HEK293 (cell line): Measurements from ENCODE around the gene MEF2C.

Experiments used
- CTCF ChIA-PET: fragments of 350-600 bp; formaldehyde crosslinking; extraction: SDS; loops from one replicate; lab custom pipeline; 2021; ENCODE audit warnings: antibody characterized with exemption; lab: Yijun Ruan, JAX
- POLR2A ChIA-PET: fragments of 300-600 bp; formaldehyde crosslinking; extraction: SDS; loops from one replicate; lab custom pipeline; 2020; ENCODE audit warnings: antibody characterized with exemption, inconsistent platforms; lab: Yijun Ruan, JAX
- H3K27ac ChIP-seq: fragments of 200-500 bp; sonication (Bioruptor generic); 2 replicates; pipeline ENCODE4 v1.5.1; 2014; ENCODE audit warnings: low read depth, low read length, control low read depth, inconsistent platforms; ENCODE audit errors: extremely low read depth
- H3K36me3 ChIP-seq, 2 experiments: fragments of 200-500 bp in 1 of 2; sonication (Bioruptor generic) in 1 of 2; 1 replicate in 1 of 2; 2 replicates in 1 of 2; pipeline ENCODE4 v1.5.1; 2014 to 2017; ENCODE audit warnings: inconsistent platforms in 2 of 2, low read length in 2 of 2; ENCODE audit not compliant: control insufficient read depth in 2 of 2, insufficient read depth in 1 of 2
- H3K4me1 ChIP-seq: fragments of 200-500 bp; sonication (Bioruptor generic); 2 replicates; pipeline ENCODE4 v1.5.1; 2014; ENCODE audit warnings: mild to moderate bottlenecking, low read length, inconsistent platforms; ENCODE audit not compliant: control insufficient read depth, insufficient read depth
- H3K4me3 ChIP-seq: 2 replicates; pipeline ENCODE4 v1.5.1; 2011; ENCODE audit warnings: low read depth, mild to moderate bottlenecking, control low read depth, low read length, moderate library complexity
- H3K9me3 ChIP-seq: fragments of 200-500 bp; sonication (Bioruptor generic); 2 replicates; pipeline ENCODE4 v1.5.1; 2014; ENCODE audit warnings: low read depth, low read length, inconsistent platforms; ENCODE audit not compliant: control insufficient read depth, insufficient read depth
- KLF7 ChIP-seq: fragments of 450-650 bp; formaldehyde crosslinking; IDR thresholded peaks from 2 replicates; pipeline ENCODE4 v1.5.1; 2016; ENCODE audit warnings: missing biosample characterization, missing genetic modification characterization, borderline replicate concordance
- OSR2 ChIP-seq: fragments of 450-650 bp; formaldehyde crosslinking; IDR thresholded peaks from 2 replicates; pipeline ENCODE4 v1.5.1; 2016; ENCODE audit warnings: missing biosample characterization, missing genetic modification characterization
- PATZ1 ChIP-seq: fragments of 450-650 bp; formaldehyde crosslinking; IDR thresholded peaks from 2 replicates; pipeline ENCODE4 v1.5.1; 2016; ENCODE audit warnings: missing biosample characterization, missing genetic modification characterization
- SALL2 ChIP-seq: fragments of 450-650 bp; formaldehyde crosslinking; IDR thresholded peaks from 2 replicates; pipeline ENCODE4 v1.5.0; 2017; ENCODE audit warnings: missing biosample characterization, mild to moderate bottlenecking, missing genetic modification characterization, borderline replicate concordance
- ZBTB20 ChIP-seq: fragments of 450-650 bp; formaldehyde crosslinking; IDR thresholded peaks from 2 replicates; pipeline ENCODE4 v1.5.1; 2016; ENCODE audit warnings: missing biosample characterization, missing genetic modification characterization
- ZEB2 ChIP-seq: fragments of 450-650 bp; formaldehyde crosslinking; IDR thresholded peaks from 2 replicates; pipeline ENCODE4 v1.5.1; 2016; ENCODE audit warnings: missing biosample characterization, missing genetic modification characterization
- ZFHX2 ChIP-seq: fragments of 450-650 bp; formaldehyde crosslinking; conservative IDR thresholded peaks from 2 replicates; pipeline ENCODE4 v1.5.1; 2016; ENCODE audit warnings: missing biosample characterization, missing genetic modification characterization
- ZIC2 ChIP-seq: fragments of 450-650 bp; formaldehyde crosslinking; IDR thresholded peaks from 2 replicates; pipeline ENCODE4 v1.5.1; 2016; ENCODE audit warnings: missing biosample characterization, missing genetic modification characterization
- ZNF10 ChIP-seq: fragments of 450-650 bp; formaldehyde crosslinking; IDR thresholded peaks from 2 replicates; pipeline ENCODE4 v1.5.1; 2017; ENCODE audit warnings: missing biosample characterization, missing genetic modification characterization
- ZNF133 ChIP-seq: fragments of 450-650 bp; formaldehyde crosslinking; IDR thresholded peaks from 2 replicates; pipeline ENCODE4 v1.5.1; 2016; ENCODE audit warnings: missing biosample characterization, missing genetic modification characterization
- ZNF175 ChIP-seq: fragments of 450-650 bp; formaldehyde crosslinking; IDR thresholded peaks from 2 replicates; pipeline ENCODE4 v1.5.1; 2016; ENCODE audit warnings: missing biosample characterization, missing genetic modification characterization
- ZNF23 ChIP-seq: fragments of 450-650 bp; formaldehyde crosslinking; IDR thresholded peaks from 2 replicates; pipeline ENCODE4 v1.5.1; 2016; ENCODE audit warnings: missing biosample characterization, missing genetic modification characterization, borderline replicate concordance
- ZNF248 ChIP-seq: fragments of 450-650 bp; formaldehyde crosslinking; IDR thresholded peaks from 2 replicates; pipeline ENCODE4 v1.5.1; 2017; ENCODE audit warnings: missing biosample characterization, missing genetic modification characterization
- ZNF274 ChIP-seq, 2 experiments: fragments of 200-500 bp in 1 of 2; fragments of 450-650 bp in 1 of 2; sonication (Bioruptor generic) in 1 of 2; formaldehyde crosslinking in 1 of 2; IDR thresholded peaks; 2 replicates each; pipeline versions ENCODE4 v1.5.1 to v1.6.1; 2014 to 2016; ENCODE audit warnings: borderline replicate concordance in 1 of 2, inconsistent platforms in 1 of 2, low read length in 1 of 2, missing biosample characterization in 1 of 2, missing genetic modification characterization in 1 of 2
- ZNF623 ChIP-seq: fragments of 450-650 bp; formaldehyde crosslinking; IDR thresholded peaks from 2 replicates; pipeline ENCODE4 v1.5.1; 2016; ENCODE audit warnings: missing biosample characterization, missing genetic modification characterization
- ZNF776 ChIP-seq: fragments of 450-650 bp; formaldehyde crosslinking; IDR thresholded peaks from 2 replicates; pipeline ENCODE4 v1.5.0; 2017; ENCODE audit warnings: missing biosample characterization, missing genetic modification characterization, borderline replicate concordance
- ZNF843 ChIP-seq: fragments of 450-650 bp; formaldehyde crosslinking; IDR thresholded peaks from 2 replicates; pipeline ENCODE4 v1.5.1; 2016; ENCODE audit warnings: missing biosample characterization, missing genetic modification characterization
- TF ChIP-seq, protein P1 (sequence below): fragments of 450-650 bp; formaldehyde crosslinking; IDR thresholded peaks from 2 replicates; pipeline ENCODE4 v1.5.1; 2016; ENCODE audit warnings: missing biosample characterization, missing genetic modification characterization
- TF ChIP-seq, protein P2 (sequence below): fragments of 450-650 bp; IDR thresholded peaks from 2 replicates; pipeline ENCODE4 v1.5.1; 2018; ENCODE audit warnings: missing biosample characterization, missing genetic modification characterization
- TF ChIP-seq, protein P3 (sequence below): fragments of 450-650 bp; formaldehyde crosslinking; IDR thresholded peaks from 2 replicates; pipeline ENCODE4 v1.5.1; 2016; ENCODE audit warnings: missing biosample characterization, missing genetic modification characterization
- TF ChIP-seq, protein P4 (sequence below): fragments of 450-650 bp; formaldehyde crosslinking; IDR thresholded peaks from 2 replicates; pipeline ENCODE4 v1.5.1; 2016; ENCODE audit warnings: missing biosample characterization, missing genetic modification characterization

The MEF2C gene

GRCh38 chr5:88708021-88708420 lies 175.0 kb downstream of the MEF2C start:
- CTCF ChIA-PET: interaction anchor here (0.6 to 2.5 kb wide), 5 partner anchors 17 to 1163 kb away, joined by 3 to 10 read pairs (median 6); no protein-coding TSS in a partner anchor
- TF ChIP-seq ZNF776 (tag by site-specific recombination) (no peak), KLF7 (tag by site-specific recombination) (no peak), ZNF10 (tag by site-specific recombination) (no peak), OSR2 (tag by site-specific recombination) (no peak), SALL2 (tag by site-specific recombination) (no peak), ZNF175 (tag by site-specific recombination) (no peak), ZNF133 (tag by site-specific recombination) (no peak), ZNF248 (no peak), ZEB2 (no peak), ZFHX2 (tag by site-specific recombination) (no peak)
- TF ChIP-seq, protein P1, sequence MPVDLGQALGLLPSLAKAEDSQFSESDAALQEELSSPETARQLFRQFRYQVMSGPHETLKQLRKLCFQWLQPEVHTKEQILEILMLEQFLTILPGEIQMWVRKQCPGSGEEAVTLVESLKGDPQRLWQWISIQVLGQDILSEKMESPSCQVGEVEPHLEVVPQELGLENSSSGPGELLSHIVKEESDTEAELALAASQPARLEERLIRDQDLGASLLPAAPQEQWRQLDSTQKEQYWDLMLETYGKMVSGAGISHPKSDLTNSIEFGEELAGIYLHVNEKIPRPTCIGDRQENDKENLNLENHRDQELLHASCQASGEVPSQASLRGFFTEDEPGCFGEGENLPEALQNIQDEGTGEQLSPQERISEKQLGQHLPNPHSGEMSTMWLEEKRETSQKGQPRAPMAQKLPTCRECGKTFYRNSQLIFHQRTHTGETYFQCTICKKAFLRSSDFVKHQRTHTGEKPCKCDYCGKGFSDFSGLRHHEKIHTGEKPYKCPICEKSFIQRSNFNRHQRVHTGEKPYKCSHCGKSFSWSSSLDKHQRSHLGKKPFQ (tag by site-specific recombination): no peak
- TF ChIP-seq, protein P2, sequence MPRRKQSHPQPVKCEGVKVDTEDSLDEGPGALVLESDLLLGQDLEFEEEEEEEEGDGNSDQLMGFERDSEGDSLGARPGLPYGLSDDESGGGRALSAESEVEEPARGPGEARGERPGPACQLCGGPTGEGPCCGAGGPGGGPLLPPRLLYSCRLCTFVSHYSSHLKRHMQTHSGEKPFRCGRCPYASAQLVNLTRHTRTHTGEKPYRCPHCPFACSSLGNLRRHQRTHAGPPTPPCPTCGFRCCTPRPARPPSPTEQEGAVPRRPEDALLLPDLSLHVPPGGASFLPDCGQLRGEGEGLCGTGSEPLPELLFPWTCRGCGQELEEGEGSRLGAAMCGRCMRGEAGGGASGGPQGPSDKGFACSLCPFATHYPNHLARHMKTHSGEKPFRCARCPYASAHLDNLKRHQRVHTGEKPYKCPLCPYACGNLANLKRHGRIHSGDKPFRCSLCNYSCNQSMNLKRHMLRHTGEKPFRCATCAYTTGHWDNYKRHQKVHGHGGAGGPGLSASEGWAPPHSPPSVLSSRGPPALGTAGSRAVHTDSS (tag by site-specific recombination): no peak
- Histone ChIP-seq H3K4me3 (no peak overlapping the region), H3K4me1 (no peaks in the 10 kb centered on the region), H3K9me3 (no peaks in the 10 kb centered on the region), H3K36me3 (no peaks in the 10 kb centered on the region), H3K27ac (no peak overlapping the region)
- POLR2A ChIA-PET: no interaction called here

DNA sequence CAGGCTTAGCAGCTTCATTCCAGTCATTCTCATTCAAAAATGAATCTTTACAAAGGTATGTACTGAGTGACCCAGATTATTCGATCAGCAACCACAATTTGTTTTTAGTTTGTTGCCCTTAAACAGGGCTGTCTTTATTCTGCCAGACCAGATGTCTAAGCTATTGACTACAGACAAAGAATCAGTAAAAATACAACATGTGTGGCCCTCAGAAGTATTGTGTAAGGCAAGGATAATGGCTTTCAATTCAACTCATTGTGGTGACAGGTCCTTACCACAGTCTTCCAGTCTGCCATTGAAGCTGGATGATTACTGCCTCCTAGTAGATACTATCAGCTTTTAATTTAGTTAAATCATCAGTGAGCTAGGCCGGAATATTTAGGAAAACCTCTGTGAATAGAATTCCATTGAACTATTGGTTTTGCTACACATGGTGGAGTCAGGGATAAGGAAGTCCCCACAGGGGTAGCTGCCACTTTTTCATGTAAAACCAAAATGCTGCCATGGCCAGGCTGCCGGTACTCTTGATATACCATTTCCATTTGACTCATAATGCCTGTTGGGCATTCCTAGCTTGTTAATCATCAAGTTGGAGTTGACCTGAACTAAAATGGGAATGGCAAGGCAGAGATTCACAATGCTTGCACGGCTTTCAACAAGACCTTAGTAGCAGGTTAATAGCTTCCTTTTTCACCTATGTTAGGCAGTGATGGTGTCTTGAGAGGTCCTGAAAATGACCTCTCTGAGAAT lies 175.6 kb downstream of the MEF2C start:
- H3K4me3 ChIP-seq: no peak overlapping the region
- H3K9me3 ChIP-seq: no peaks in the 10 kb centered on the region
- H3K4me1 ChIP-seq: no peaks in the 10 kb centered on the region
- H3K36me3 ChIP-seq: no peaks in the 10 kb centered on the region
- TF ChIP-seq, protein P3, sequence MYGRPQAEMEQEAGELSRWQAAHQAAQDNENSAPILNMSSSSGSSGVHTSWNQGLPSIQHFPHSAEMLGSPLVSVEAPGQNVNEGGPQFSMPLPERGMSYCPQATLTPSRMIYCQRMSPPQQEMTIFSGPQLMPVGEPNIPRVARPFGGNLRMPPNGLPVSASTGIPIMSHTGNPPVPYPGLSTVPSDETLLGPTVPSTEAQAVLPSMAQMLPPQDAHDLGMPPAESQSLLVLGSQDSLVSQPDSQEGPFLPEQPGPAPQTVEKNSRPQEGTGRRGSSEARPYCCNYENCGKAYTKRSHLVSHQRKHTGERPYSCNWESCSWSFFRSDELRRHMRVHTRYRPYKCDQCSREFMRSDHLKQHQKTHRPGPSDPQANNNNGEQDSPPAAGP: no peak
- TF ChIP-seq ZIC2 (tag by site-specific recombination) (no peak), ZNF843 (tag by site-specific recombination) (no peak), ZNF274 (IDR thresholded peaks at IDR 0.05; ENCODE audit: low read length) (no peak), ZNF274 (tag by site-specific recombination; IDR thresholded peaks at IDR 0.05; ENCODE audit: borderline replicate concordance) (no peak), ZNF175 (tag by site-specific recombination) (no peak), PATZ1 (no peak), ZNF623 (tag by site-specific recombination) (no peak), ZBTB20 (tag by site-specific recombination) (no peak), ZNF23 (tag by site-specific recombination) (no peak)
- TF ChIP-seq, protein P4, sequence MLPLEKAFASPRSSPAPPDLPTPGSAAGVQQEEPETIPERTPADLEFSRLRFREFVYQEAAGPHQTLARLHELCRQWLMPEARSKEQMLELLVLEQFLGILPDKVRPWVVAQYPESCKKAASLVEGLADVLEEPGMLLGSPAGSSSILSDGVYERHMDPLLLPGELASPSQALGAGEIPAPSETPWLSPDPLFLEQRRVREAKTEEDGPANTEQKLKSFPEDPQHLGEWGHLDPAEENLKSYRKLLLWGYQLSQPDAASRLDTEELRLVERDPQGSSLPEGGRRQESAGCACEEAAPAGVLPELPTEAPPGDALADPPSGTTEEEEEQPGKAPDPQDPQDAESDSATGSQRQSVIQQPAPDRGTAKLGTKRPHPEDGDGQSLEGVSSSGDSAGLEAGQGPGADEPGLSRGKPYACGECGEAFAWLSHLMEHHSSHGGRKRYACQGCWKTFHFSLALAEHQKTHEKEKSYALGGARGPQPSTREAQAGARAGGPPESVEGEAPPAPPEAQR (tag by site-specific recombination): no peak
- TF ChIP-seq, all 188 proteins: peak for 0
- ChIA-PET POLR2A (no interaction called here), CTCF (interaction anchor here (0.6 to 2.5 kb wide), 6 partner anchors 17 to 1162 kb away, joined by 3 to 10 read pairs (median 5); no protein-coding TSS in a partner anchor)
- H3K27ac ChIP-seq: no peak overlapping the region
